Astrocyte of the cerebellum (primary cell): ENCODE measurements around the gene SBNO2.

Experiments used
- DNase-seq: peaks from one replicate; pipeline ENCODE4 v3.0.0-alpha.2; 2011; ENCODE audit warnings: low read depth
- H3K4me3 ChIP-seq: 2 replicates; pipeline ENCODE4 v1.5.1; 2011; ENCODE audit warnings: mild to moderate bottlenecking, low read depth, low read length, moderate library complexity
- CTCF ChIP-seq: IDR thresholded peaks from 2 replicates; pipeline ENCODE4 v1.5.1; 2012; ENCODE audit warnings: low read length, low read depth, moderate library complexity, mild to moderate bottlenecking; ENCODE audit errors: missing control alignments
- in situ Hi-C: cut with HindIII; loops from 2 replicates; pipeline ENCODE4 v1.10.0; 2017; ENCODE audit warnings: low sequenced_read_pairs

SBNO2 gene

GRCh38 chr19:1122021-1122971 lies 51.8 kb downstream of the SBNO2 start:
- no peak for TF ChIP-seq CTCF
- in situ Hi-C loops: no loop called here
- no peak for DNase-seq
- no peak overlapping the region for H3K4me3 ChIP-seq

- no peak overlapping the region for H3K4me3 ChIP-seq
- TF ChIP-seq CTCF: no peak
- in situ Hi-C loops: no loop called here
- no peak for DNase-seq
Observed at GRCh38 chr19:1121395-1121794, 52.7 kb downstream of the SBNO2 start.

GRCh38 chr19:1119475-1120217 lies 54.4 kb downstream of the SBNO2 start:
- in situ Hi-C loops: no loop called here
- DNase-seq: no peak
- TF ChIP-seq CTCF: no peak
- H3K4me3 ChIP-seq: no peak overlapping the region

- no peak overlapping the region for H3K4me3 ChIP-seq
- in situ Hi-C loops: no loop called here
- DNase-seq: no peak
- TF ChIP-seq CTCF: no peak
Observed at GRCh38 chr19:1118999-1119398, 55.1 kb downstream of the SBNO2 start.

- no peak for TF ChIP-seq CTCF
- DNase-seq: no peak
- H3K4me3 ChIP-seq: no peak overlapping the region
- in situ Hi-C loops: no loop called here
Observed at GRCh38 chr19:1117654-1118053, 56.4 kb downstream of the SBNO2 start.

GRCh38 chr19:1116726-1117581 lies 57.1 kb downstream of the SBNO2 start:
- DNase-seq: no peak
- in situ Hi-C loops: no loop called here
- H3K4me3 ChIP-seq: no peak overlapping the region
- TF ChIP-seq CTCF: no peak
